Hepatic stellate cell (primary cell): ENCODE results near the gene CLDND1.

Experiments used
- DNase-seq: peaks from one replicate; pipeline ENCODE4 v3.0.0; 2011; ENCODE audit warnings: low spot score

CLDND1 gene

GRCh38 chr3:98514948-98515347, 7.8 kb downstream of the CLDND1 start:
- DNase-seq: no peak

GRCh38 chr3:98513736-98514135, 9.0 kb downstream of the CLDND1 start:
- no peak for DNase-seq

- no peak for DNase-seq
Measured at GRCh38 chr3:98513091-98513511, 9.6 kb downstream of the CLDND1 start.

GRCh38 chr3:98512576-98512975, 10.1 kb downstream of the CLDND1 start:
- no peak for DNase-seq

GRCh38 chr3:98508582-98508981, 14.1 kb downstream of the CLDND1 start:
- DNase-seq: no peak

- peak; percentile 6 for DNase-seq
Measured at GRCh38 chr3:98504539-98504938, 18.2 kb downstream of the CLDND1 start.

- DNase-seq: no peak
Measured at GRCh38 chr3:98501863-98502576, 20.7 kb downstream of the CLDND1 start.

- no peak for DNase-seq
Measured at GRCh38 chr3:98501270-98501669, 21.4 kb downstream of the CLDND1 start.

GRCh38 chr3:98500019-98500418, 22.7 kb downstream of the CLDND1 start:
- DNase-seq: no peak

GRCh38 chr3:98497381-98497780, 25.3 kb downstream of the CLDND1 start, which contains the start of gene OR5K2:
Gene OR5K2 (plus strand): TSS chr3:98497681. CDS start chr3:98497681, 0 bp downstream.
- DNase-seq: no peak

GRCh38 chr3:98483626-98484025, 39.1 kb downstream of the CLDND1 start:
- DNase-seq: no peak

GRCh38 chr3:98482717-98483482, 39.8 kb downstream of the CLDND1 start:
- no peak for DNase-seq
